Gastrocnemius medialis (tissue), 4 donors: ENCODE results near the gene ADAMTS15. TPM values are rescaled to one million over a fixed set of nuclear protein-coding genes. Genes with fewer than 3 reads are reported as not detected.

ENCODE experiments used
- ATAC-seq, 2 donors: fragments of 150-250 bp; one replicate each; pipeline ENCODE4 v1.9.1; 2016
- DNase-seq, 2 donors: peaks; one replicate each; pipeline ENCODE4 v3.0.0-alpha.2; 2019
- H3K27ac ChIP-seq, 4 donors: fragments of 200-600 bp; sonication (generic); 1 replicate in 1 of 4; 2 replicates in 3 of 4; pipeline ENCODE4 v1.5.1; 2016 to 2018; ENCODE audit warnings: mild to moderate bottlenecking in 2 of 4, moderate library complexity in 1 of 4
- H3K27me3 ChIP-seq, 3 donors: fragments of 200-600 bp; sonication (generic) in 2 of 3; 1 replicate in 1 of 3; 2 replicates in 2 of 3; pipeline versions ENCODE4 v1.5.1 to v1.6.0; 2016 to 2019; ENCODE audit warnings: mild to moderate bottlenecking in 1 of 3, moderate library complexity in 1 of 3
- H3K36me3 ChIP-seq, 2 donors: fragments of 200-600 bp; sonication (generic) in 1 of 2; one replicate each; pipeline ENCODE4 v1.5.1; 2017 to 2018
- H3K4me1 ChIP-seq, 2 donors: fragments of 200-600 bp; sonication (generic) in 1 of 2; one replicate each; pipeline ENCODE4 v1.5.1; 2016 to 2017; ENCODE audit warnings: mild to moderate bottlenecking in 2 of 2
- H3K4me3 ChIP-seq, 4 donors: fragments of 200-600 bp; sonication (generic) in 3 of 4; 1 replicate in 1 of 4; 2 replicates in 3 of 4; pipeline ENCODE4 v1.5.1; 2016 to 2019; ENCODE audit warnings: mild to moderate bottlenecking in 2 of 4
- H3K9me3 ChIP-seq, 3 donors: fragments of 200-600 bp; sonication (generic) in 2 of 3; 1 replicate in 1 of 3; 2 replicates in 2 of 3; pipeline ENCODE4 v1.5.1; 2016 to 2019
- POLR2A ChIP-seq, 2 donors: fragments of 450-650 bp; IDR thresholded peaks; one replicate each; pipeline ENCODE4 v1.6.1; 2017; ENCODE audit warnings: antibody characterized with exemption in 2 of 2, mild to moderate bottlenecking in 2 of 2, moderate library complexity in 2 of 2
- in situ Hi-C, 4 donors: fragments of 200-750 bp; cut with MboI; loops; one replicate each; pipeline versions ENCODE4 v1.15.0 to v1.8.0; 2017; ENCODE audit warnings: low sequenced_read_pairs in 4 of 4
- intact Hi-C: fragments of 100-400 bp; cut with DNase I; formaldehyde crosslinking; loops from one replicate; pipeline ENCODE4 v1.15.1; 2023; ENCODE audit warnings: low total_unique reads
- total RNA-seq, 4 donors: library from RNA; depleted of rRNA; stranded (reverse); fragments of >200 nt; gene quantifications; one replicate each; pipeline versions ENCODE4 v1.1.0 to v1.2.3, GENCODE V29; 2016
- TF ChIP-seq, protein P1 (sequence below), 5 experiments: fragments of 450-650 bp in 3 of 5; fragments of 200-600 bp in 2 of 5; sonication (generic) in 2 of 5; IDR thresholded peaks in 4 of 5; conservative IDR thresholded peaks in 1 of 5; 1 replicate in 4 of 5; 2 replicates in 1 of 5; pipeline ENCODE4 v1.5.1; 2016 to 2019; ENCODE audit warnings: antibody characterized with exemption in 5 of 5, mild to moderate bottlenecking in 3 of 5, moderate library complexity in 3 of 5

ADAMTS15 gene
- total RNA-seq, 4 donors from 2014 or later, result 1.2 to 3.4 (median 1.9) TPM

DNA sequence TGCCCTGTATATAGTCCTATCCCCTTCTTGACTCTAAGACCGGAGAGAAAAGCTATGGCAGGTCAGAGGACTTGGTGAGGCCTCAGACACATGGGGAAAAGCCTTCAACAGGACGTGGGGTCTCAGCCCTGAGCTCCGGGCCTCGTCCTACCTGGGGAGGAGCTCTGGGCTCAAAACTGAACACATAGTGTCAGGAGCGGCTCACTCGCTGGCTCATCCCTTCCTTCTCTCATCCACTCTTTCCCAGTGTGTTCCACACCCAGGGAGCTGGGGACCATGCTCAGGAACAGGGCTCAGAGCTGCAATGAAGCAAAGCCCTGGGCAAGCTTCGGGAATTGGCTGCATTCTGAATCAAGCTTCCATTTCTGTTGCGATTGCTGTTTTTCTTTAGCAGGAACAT, 14.5 kb downstream of the ADAMTS15 start:
- no peak for ATAC-seq
- no peaks in the 10 kb centered on the region for H3K36me3 ChIP-seq
- DNase-seq, result no peak
- H3K9me3 ChIP-seq, result no peaks in the 10 kb centered on the region
- H3K4me3 ChIP-seq, result no peak overlapping the region
- in situ Hi-C loops, result no loop called here
- no peak overlapping the region for H3K27ac ChIP-seq
- intact Hi-C loops, result no loop called here
- H3K4me1 ChIP-seq, result no peaks in the 10 kb centered on the region
- TF ChIP-seq, protein P1, sequence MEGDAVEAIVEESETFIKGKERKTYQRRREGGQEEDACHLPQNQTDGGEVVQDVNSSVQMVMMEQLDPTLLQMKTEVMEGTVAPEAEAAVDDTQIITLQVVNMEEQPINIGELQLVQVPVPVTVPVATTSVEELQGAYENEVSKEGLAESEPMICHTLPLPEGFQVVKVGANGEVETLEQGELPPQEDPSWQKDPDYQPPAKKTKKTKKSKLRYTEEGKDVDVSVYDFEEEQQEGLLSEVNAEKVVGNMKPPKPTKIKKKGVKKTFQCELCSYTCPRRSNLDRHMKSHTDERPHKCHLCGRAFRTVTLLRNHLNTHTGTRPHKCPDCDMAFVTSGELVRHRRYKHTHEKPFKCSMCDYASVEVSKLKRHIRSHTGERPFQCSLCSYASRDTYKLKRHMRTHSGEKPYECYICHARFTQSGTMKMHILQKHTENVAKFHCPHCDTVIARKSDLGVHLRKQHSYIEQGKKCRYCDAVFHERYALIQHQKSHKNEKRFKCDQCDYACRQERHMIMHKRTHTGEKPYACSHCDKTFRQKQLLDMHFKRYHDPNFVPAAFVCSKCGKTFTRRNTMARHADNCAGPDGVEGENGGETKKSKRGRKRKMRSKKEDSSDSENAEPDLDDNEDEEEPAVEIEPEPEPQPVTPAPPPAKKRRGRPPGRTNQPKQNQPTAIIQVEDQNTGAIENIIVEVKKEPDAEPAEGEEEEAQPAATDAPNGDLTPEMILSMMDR (IDR thresholded peaks at IDR 0.05 in 4 of 5, conservative IDR thresholded peaks at IDR 0.05 in 1 of 5), result no peak
- TF ChIP-seq POLR2A (IDR thresholded peaks at IDR 0.05), result no peak
- H3K27me3 ChIP-seq, result peaks cover 0 to 4% (median 0%) of the 10 kb centered on the region in 3 donors

DNA sequence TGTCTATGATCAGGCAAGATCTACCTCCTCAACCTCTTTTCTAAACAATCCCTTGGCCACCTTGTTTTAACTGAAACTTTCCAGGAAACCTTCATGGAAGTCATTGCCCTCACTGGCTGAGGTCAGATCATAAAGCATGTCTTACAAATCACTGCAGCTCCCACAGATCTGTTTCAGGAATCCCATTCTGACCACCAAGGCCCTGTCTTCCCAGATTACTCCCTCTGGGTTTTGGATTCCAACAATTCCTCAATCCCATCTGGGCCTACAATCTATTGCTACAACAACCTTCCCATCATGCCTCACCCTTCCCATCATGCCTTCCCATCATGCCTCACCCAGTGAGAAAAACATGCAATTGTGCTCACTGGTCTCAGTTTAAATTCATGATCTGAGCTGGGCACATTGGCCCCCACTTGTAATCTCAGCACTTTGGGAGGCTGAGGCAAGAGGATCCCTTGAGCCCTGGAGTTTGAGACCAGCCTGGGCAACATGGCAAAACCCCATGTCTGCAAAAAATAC, 15.9 kb downstream of the ADAMTS15 start:
- H3K27me3 ChIP-seq, result peaks cover 0 to 4% (median 0%) of the 10 kb centered on the region in 3 donors
- no peaks in the 10 kb centered on the region for H3K9me3 ChIP-seq
- DNase-seq, result no peak
- in situ Hi-C loops (no loop called here), intact Hi-C loops (no loop called here)
- no peak overlapping the region for H3K4me3 ChIP-seq
- no peak overlapping the region for H3K27ac ChIP-seq
- no peaks in the 10 kb centered on the region for H3K36me3 ChIP-seq
- no peak for TF ChIP-seq POLR2A (IDR thresholded peaks at IDR 0.05)
- no peaks in the 10 kb centered on the region for H3K4me1 ChIP-seq
- ATAC-seq, result no peak

DNA sequence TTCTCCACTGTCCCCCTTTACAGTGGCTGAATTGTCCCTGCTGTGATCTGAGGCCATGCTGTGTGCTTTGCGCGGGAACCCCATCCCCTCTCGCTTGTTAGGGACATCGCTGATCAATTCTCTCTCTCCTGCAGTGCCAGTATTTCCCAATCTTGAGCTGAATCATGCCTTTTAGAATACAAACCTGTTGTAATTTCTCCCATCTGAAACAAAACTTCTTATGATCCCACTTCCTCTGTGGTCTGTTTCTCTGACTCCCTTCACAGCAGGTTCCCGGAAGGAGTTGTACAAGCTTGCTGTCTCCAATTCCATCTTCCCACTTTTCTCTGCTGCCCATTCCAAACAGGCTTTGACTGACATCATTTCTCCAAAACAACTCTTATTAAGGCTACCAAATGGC, 16.8 kb downstream of the ADAMTS15 start:
- H3K27me3 ChIP-seq, result peaks cover 0 to 4% (median 0%) of the 10 kb centered on the region in 3 donors
- DNase-seq, result no peak
- H3K4me3 ChIP-seq, result no peak overlapping the region
- H3K27ac ChIP-seq, result no peak overlapping the region
- in situ Hi-C loops (no loop called here), intact Hi-C loops (no loop called here)
- no peak for TF ChIP-seq POLR2A (IDR thresholded peaks at IDR 0.05)
- TF ChIP-seq, protein P1 (IDR thresholded peaks at IDR 0.05 in 4 of 5, conservative IDR thresholded peaks at IDR 0.05 in 1 of 5), result no peak
- no peaks in the 10 kb centered on the region for H3K9me3 ChIP-seq
- no peak for ATAC-seq
- H3K36me3 ChIP-seq, result no peaks in the 10 kb centered on the region
- H3K4me1 ChIP-seq, result no peaks in the 10 kb centered on the region

DNA sequence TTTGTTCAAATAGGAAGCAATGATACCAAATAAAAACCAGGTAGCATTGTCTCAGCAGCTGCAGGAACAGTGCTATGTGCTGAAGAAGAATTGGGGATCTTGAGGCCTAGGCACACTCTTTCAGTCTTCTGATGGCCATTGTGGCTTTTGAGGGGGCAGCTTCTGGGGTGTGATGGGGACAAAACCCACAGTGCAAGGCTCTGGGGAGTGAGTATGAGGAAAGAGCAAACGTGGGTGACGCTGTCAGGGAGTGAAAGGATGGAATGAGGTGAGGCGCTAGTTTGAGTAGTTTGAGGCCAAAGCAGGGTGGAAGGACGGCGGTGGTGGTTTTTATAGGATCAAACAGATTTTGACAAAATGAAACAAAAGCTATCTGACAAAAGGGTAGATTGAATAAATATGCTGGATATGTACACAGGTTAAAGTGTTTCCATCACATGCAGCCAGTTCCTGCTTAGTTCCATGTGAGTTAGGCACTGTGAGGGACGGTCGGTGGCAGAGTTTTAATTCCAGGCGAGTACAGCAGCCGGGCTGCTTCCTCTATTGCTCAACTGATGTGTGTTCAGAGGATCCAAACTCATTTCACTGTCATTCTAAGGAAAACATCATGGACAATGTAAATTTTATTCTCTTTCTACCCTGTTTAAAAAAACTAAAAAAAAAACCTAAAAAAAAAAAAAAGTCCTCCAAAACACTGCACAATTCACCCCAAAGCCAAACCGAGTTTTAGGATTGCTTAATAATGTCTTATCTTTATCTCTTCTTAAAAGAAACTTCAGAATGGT, 18.9 kb downstream of the ADAMTS15 start:
- H3K4me3 ChIP-seq, result no peak overlapping the region
- DNase-seq (no peak), ATAC-seq (no peak)
- H3K27ac ChIP-seq, result no peak overlapping the region
- TF ChIP-seq, protein P1 (IDR thresholded peaks at IDR 0.05 in 4 of 5, conservative IDR thresholded peaks at IDR 0.05 in 1 of 5), result no peak
- no peak for TF ChIP-seq POLR2A (IDR thresholded peaks at IDR 0.05)
- in situ Hi-C loops (no loop called here), intact Hi-C loops (no loop called here)
- no peaks in the 10 kb centered on the region for H3K4me1 ChIP-seq
- no peaks in the 10 kb centered on the region for H3K27me3 ChIP-seq
- H3K9me3 ChIP-seq, result no peaks in the 10 kb centered on the region
- peaks cover 0 to 4% of the 10 kb centered on the region in 2 donors for H3K36me3 ChIP-seq

DNA sequence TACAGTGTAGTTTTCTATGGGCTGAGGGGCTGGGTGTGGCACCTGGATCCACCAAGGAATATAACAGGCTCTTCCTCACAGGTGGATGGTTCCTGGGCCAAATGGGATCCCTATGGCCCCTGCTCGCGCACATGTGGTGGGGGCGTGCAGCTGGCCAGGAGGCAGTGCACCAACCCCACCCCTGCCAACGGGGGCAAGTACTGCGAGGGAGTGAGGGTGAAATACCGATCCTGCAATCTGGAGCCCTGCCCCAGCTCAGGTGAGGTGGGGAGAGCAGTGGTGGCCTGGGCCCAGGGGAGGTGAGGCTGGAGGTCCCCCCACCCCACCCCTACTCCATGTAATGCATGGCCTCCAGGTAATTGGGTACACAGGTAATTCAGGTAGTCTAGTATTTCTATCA, 20.7 kb downstream of the ADAMTS15 start:
- H3K36me3 ChIP-seq, result peaks cover 0 to 4% of the 10 kb centered on the region in 2 donors
- in situ Hi-C loops (no loop called here), intact Hi-C loops (no loop called here)
- ATAC-seq, result no peak
- no peaks in the 10 kb centered on the region for H3K27me3 ChIP-seq
- no peaks in the 10 kb centered on the region for H3K9me3 ChIP-seq
- TF ChIP-seq, protein P1 (IDR thresholded peaks at IDR 0.05 in 4 of 5, conservative IDR thresholded peaks at IDR 0.05 in 1 of 5), result no peak
- TF ChIP-seq POLR2A (IDR thresholded peaks at IDR 0.05), result no peak
- no peak for DNase-seq
- H3K4me3 ChIP-seq, result no peak overlapping the region
- no peaks in the 10 kb centered on the region for H3K4me1 ChIP-seq
- no peak overlapping the region for H3K27ac ChIP-seq
